DND-41 (cell line): ENCODE data around the gene PPM1E.

Source experiments
- ATAC-seq: fragments of 200-7000 bp; cut with Tn5 transposase; 3 replicates; pipeline ENCODE4 v1.9.1; 2021; ENCODE audit warnings: low read depth; ENCODE audit not compliant: insufficient read depth
- DNase-seq: peaks from one replicate; pipeline ENCODE4 v3.0.0-alpha.2; 2020
- H2AFZ ChIP-seq: 2 replicates; pipeline ENCODE4 v1.6.0; 2012; ENCODE audit warnings: low read depth, low read length
- H3K27ac ChIP-seq: 2 replicates; pipeline ENCODE4 v1.5.1; 2012; ENCODE audit warnings: low read length, inconsistent platforms
- H3K27me3 ChIP-seq: fragments of 200-600 bp; sonication (generic); 2 replicates; pipeline ENCODE4 v1.6.0; 2012; ENCODE audit warnings: low read length, mild to moderate bottlenecking, inconsistent platforms; ENCODE audit not compliant: insufficient read depth, poor library complexity
- H3K36me3 ChIP-seq: 2 replicates; pipeline ENCODE4 v1.5.1; 2012; ENCODE audit warnings: low read length, inconsistent platforms; ENCODE audit not compliant: insufficient read depth
- H3K4me1 ChIP-seq: 2 replicates; pipeline ENCODE4 v1.5.1; 2012; ENCODE audit warnings: mild to moderate bottlenecking, low read length; ENCODE audit not compliant: insufficient read depth
- H3K4me2 ChIP-seq: 2 replicates; pipeline ENCODE4 v1.6.0; 2012; ENCODE audit warnings: mild to moderate bottlenecking, moderate library complexity, low read length, inconsistent platforms; ENCODE audit not compliant: insufficient read depth
- H3K4me3 ChIP-seq, 2 experiments: fragments of 200-600 bp in 1 of 2; shearing (Covaris generic) in 1 of 2; 2 replicates each; pipeline ENCODE4 v1.5.1; 2012 to 2016; ENCODE audit warnings: inconsistent platforms in 2 of 2, low read length in 2 of 2, mild to moderate bottlenecking in 2 of 2, low read depth in 1 of 2, moderate library complexity in 1 of 2
- H3K79me2 ChIP-seq: 2 replicates; pipeline ENCODE4 v1.6.0; 2012; ENCODE audit warnings: low read length, inconsistent platforms; ENCODE audit not compliant: insufficient read depth
- H3K9ac ChIP-seq: 2 replicates; pipeline ENCODE4 v1.6.0; 2012; ENCODE audit warnings: low read depth, mild to moderate bottlenecking, inconsistent platforms, low read length, moderate library complexity
- H3K9me3 ChIP-seq: 2 replicates; pipeline ENCODE4 v1.5.1; 2012; ENCODE audit warnings: low read length, moderate library complexity, mild to moderate bottlenecking, inconsistent platforms; ENCODE audit not compliant: insufficient read depth, severe bottlenecking
- H4K20me1 ChIP-seq: 2 replicates; pipeline ENCODE4 v1.6.0; 2012; ENCODE audit warnings: low read length; ENCODE audit not compliant: insufficient read depth
- CTCF ChIP-seq: IDR thresholded peaks from 2 replicates; pipeline ENCODE4 v1.5.1; 2012; ENCODE audit warnings: borderline replicate concordance, low read length, moderate library complexity, mild to moderate bottlenecking; ENCODE audit not compliant: poor library complexity, severe bottlenecking; ENCODE audit errors: extremely low read depth
- EZH2 ChIP-seq: IDR thresholded peaks from 3 replicates; pipeline ENCODE4 v1.6.1; 2012; ENCODE audit warnings: borderline replicate concordance, low read depth, mild to moderate bottlenecking, moderate library complexity, low read length, inconsistent platforms; ENCODE audit not compliant: severe bottlenecking

Gene PPM1E

GRCh38 chr17:58722274-58722673 is 33.4 kb upstream of the PPM1E start:
- ATAC-seq (no peak), DNase-seq (no peak)
- Histone ChIP-seq H4K20me1 (no peaks in the 10 kb centered on the region), H3K27me3 (no peaks in the 10 kb centered on the region), H3K4me3 (no peak overlapping the region), H3K79me2 (no peaks in the 10 kb centered on the region), H3K9me3 (no peaks in the 10 kb centered on the region), H2AFZ (no peak overlapping the region), H3K4me2 (no peak overlapping the region), H3K27ac (no peak overlapping the region), H3K4me1 (no peaks in the 10 kb centered on the region), H3K9ac (no peak overlapping the region), H3K36me3 (peaks cover 32% of the 10 kb centered on the region)
- TF ChIP-seq EZH2 (no peak), CTCF (no peak)

GRCh38 chr17:58722696-58723095 is 33.0 kb upstream of the PPM1E start:
- no peak overlapping the region for H3K4me2 ChIP-seq
- no peak for ATAC-seq
- no peak overlapping the region for H2AFZ ChIP-seq
- H3K36me3 ChIP-seq, result peaks cover 32% of the 10 kb centered on the region
- TF ChIP-seq CTCF (no peak), EZH2 (no peak)
- no peak overlapping the region for H3K9ac ChIP-seq
- H3K4me1 ChIP-seq, result no peaks in the 10 kb centered on the region
- no peaks in the 10 kb centered on the region for H3K79me2 ChIP-seq
- H3K9me3 ChIP-seq, result no peaks in the 10 kb centered on the region
- H3K27me3 ChIP-seq, result no peaks in the 10 kb centered on the region
- no peak overlapping the region for H3K27ac ChIP-seq
- DNase-seq, result no peak
- H3K4me3 ChIP-seq, result no peak overlapping the region
- no peaks in the 10 kb centered on the region for H4K20me1 ChIP-seq

- Histone ChIP-seq H3K9ac (no peak overlapping the region), H3K4me3 (no peak overlapping the region), H3K9me3 (no peaks in the 10 kb centered on the region), H3K4me1 (no peaks in the 10 kb centered on the region), H4K20me1 (no peaks in the 10 kb centered on the region), H3K27ac (no peak overlapping the region), H3K27me3 (no peaks in the 10 kb centered on the region), H3K36me3 (peaks cover 5% of the 10 kb centered on the region; the same call in 1 of the 2 replicates), H3K79me2 (no peaks in the 10 kb centered on the region), H2AFZ (no peak overlapping the region), H3K4me2 (no peak overlapping the region)
- TF ChIP-seq EZH2, result no peak
- no peak for TF ChIP-seq CTCF
- no peak for ATAC-seq
- DNase-seq, result no peak
Observed at GRCh38 chr17:58728798-58729197, 26.9 kb upstream of the PPM1E start.

GRCh38 chr17:58730937-58731336 is 24.7 kb upstream of the PPM1E start:
- TF ChIP-seq CTCF, result no peak
- no peak for TF ChIP-seq EZH2
- DNase-seq (no peak), ATAC-seq (no peak)
- H3K4me2 ChIP-seq, result no peak overlapping the region
- H3K9me3 ChIP-seq, result no peaks in the 10 kb centered on the region
- no peak overlapping the region for H3K4me3 ChIP-seq
- no peaks in the 10 kb centered on the region for H3K79me2 ChIP-seq
- H2AFZ ChIP-seq, result no peak overlapping the region
- no peak overlapping the region for H3K9ac ChIP-seq
- no peaks in the 10 kb centered on the region for H4K20me1 ChIP-seq
- no peak overlapping the region for H3K27ac ChIP-seq
- no peaks in the 10 kb centered on the region; the same call in 1 of the 2 replicates for H3K36me3 ChIP-seq
- no peaks in the 10 kb centered on the region for H3K4me1 ChIP-seq
- H3K27me3 ChIP-seq, result no peaks in the 10 kb centered on the region
